CD4-positive, alpha-beta T cell (primary cell): ENCODE data around the gene RANBP9. TPM values are rescaled to one million over a fixed set of nuclear protein-coding genes. Genes with fewer than 3 reads are reported as not detected.

Source experiments
- ATAC-seq: fragments of 200-7000 bp; cut with Tn5 transposase; one replicate; pipeline ENCODE4 v1.10.0; 2022; ENCODE audit warnings: mild to moderate bottlenecking; ENCODE audit not compliant: poor library complexity
- CTCF ChIA-PET: fragments of 350-600 bp; sonication (Branson Sonifier 250); formaldehyde crosslinking; loops from one replicate; lab custom pipeline; 2021; ENCODE audit warnings: antibody characterized with exemption, inconsistent platforms; lab: Charles Lee
- POLR2A ChIA-PET: fragments of 350-600 bp; sonication (Branson Sonifier 250); formaldehyde crosslinking; loops from one replicate; lab custom pipeline; 2021; ENCODE audit warnings: antibody characterized with exemption, inconsistent platforms; lab: Charles Lee
- DNase-seq, 14 experiments: peaks; one replicate each; pipeline ENCODE4 v3.0.0-alpha.2; 2013 to 2020; ENCODE audit warnings: mixed read lengths in 2 of 14
- H3K27ac ChIP-seq, 2 donors: one replicate each; pipeline versions ENCODE4 v1.5.1 to v1.7.0; 2013; ENCODE audit warnings: low read length in 2 of 2, low read depth in 1 of 2, mild to moderate bottlenecking in 1 of 2
- H3K27me3 ChIP-seq, 2 experiments: 1 replicate in 1 of 2; 2 replicates in 1 of 2; pipeline versions ENCODE4 v1.6.1 to v1.7.0; 2013; ENCODE audit warnings: low read length in 2 of 2, control low read depth in 1 of 2, mild to moderate bottlenecking in 1 of 2, moderate library complexity in 1 of 2; ENCODE audit not compliant: insufficient read depth in 2 of 2, control insufficient read depth in 1 of 2
- H3K36me3 ChIP-seq: one replicate; pipeline ENCODE4 v1.6.1; 2013; ENCODE audit warnings: low read length, control low read depth; ENCODE audit not compliant: insufficient read depth
- H3K4me1 ChIP-seq: one replicate; pipeline ENCODE4 v1.6.1; 2013; ENCODE audit warnings: low read length, control low read depth; ENCODE audit not compliant: insufficient read depth
- H3K4me3 ChIP-seq: one replicate; pipeline ENCODE4 v1.5.1; 2013; ENCODE audit warnings: mild to moderate bottlenecking, low read length, moderate library complexity
- H3K9me3 ChIP-seq, 2 experiments: 1 replicate in 1 of 2; 2 replicates in 1 of 2; pipeline versions ENCODE4 v1.6.1 to v1.7.0; 2013; ENCODE audit warnings: low read length in 2 of 2, mild to moderate bottlenecking in 2 of 2, control low read depth in 1 of 2, moderate library complexity in 1 of 2; ENCODE audit not compliant: control insufficient read depth in 1 of 2, insufficient read depth in 1 of 2
- H3K27ac Mint-ChIP-seq: one replicate; pipeline ENCODE4 v1.8.0; 2020; ENCODE audit warnings: mixed read lengths
- H3K27me3 Mint-ChIP-seq: one replicate; pipeline ENCODE4 v1.8.0; 2021; ENCODE audit warnings: mixed read lengths
- H3K36me3 Mint-ChIP-seq: one replicate; pipeline ENCODE4 v1.8.0; 2021; ENCODE audit warnings: low read depth, mixed read lengths
- H3K4me1 Mint-ChIP-seq: one replicate; pipeline ENCODE4 v1.8.0; 2021; ENCODE audit warnings: low read depth, mixed read lengths
- H3K4me3 Mint-ChIP-seq: one replicate; pipeline ENCODE4 v1.8.0; 2020; ENCODE audit warnings: mild to moderate bottlenecking, mixed read lengths
- H3K9me3 Mint-ChIP-seq: one replicate; pipeline ENCODE4 v1.8.0; 2020; ENCODE audit warnings: mixed read lengths
- intact Hi-C, 2 experiments: fragments of 100-400 bp; cut with DNase I in 1 of 2; cut with micrococcal nuclease in 1 of 2; formaldehyde crosslinking; loops; one replicate each; pipeline versions ENCODE4 v1.15.1 to v1.9.0; 2023 to 2025; cut with DNase I, micrococcal nuclease
- total RNA-seq, 174 experiments: library from RNA in 2 of 174; stranded (reverse) in 2 of 174; gene quantifications; one replicate each; pipeline ENCODE4 v1.2.3 and lab custom pipeline; 2021 to 2026
- TF ChIP-seq, protein P1 (sequence below): fragments of 200-600 bp; IDR thresholded peaks from one replicate; pipeline ENCODE4 v1.8.0; 2022; ENCODE audit warnings: antibody characterized with exemption, mild to moderate bottlenecking

Gene RANBP9
- total RNA-seq, 2 experiments from 2014 or later = 60.8 to 62.9 TPM

DNA sequence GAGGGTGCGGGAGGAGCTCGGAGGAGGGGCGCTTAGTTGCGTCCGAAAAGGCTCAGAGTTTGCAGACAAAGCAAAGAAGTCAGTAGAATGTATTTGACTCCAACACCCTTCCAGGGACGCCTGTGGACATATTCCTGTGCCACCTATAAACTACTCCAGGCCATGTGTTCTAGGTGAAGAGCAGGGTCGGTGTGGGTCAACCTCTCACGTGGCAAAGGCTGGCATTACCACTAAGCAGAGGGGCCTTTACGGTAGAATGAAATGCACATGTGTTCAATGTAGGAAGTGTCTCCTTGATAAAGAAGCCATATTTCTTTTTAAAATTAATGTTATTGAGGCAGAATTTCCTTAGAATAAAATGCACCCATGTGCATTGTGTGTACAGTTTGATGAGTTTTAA is 121.8 kb downstream of the RANBP9 start:
- no peaks in the 10 kb centered on the region for H3K27me3 ChIP-seq
- H3K36me3 ChIP-seq = peaks cover 55% of the 10 kb centered on the region
- H3K9me3 Mint-ChIP-seq = no peaks in the 10 kb centered on the region
- no peak for DNase-seq
- H3K27ac ChIP-seq = no peak overlapping the region
- POLR2A ChIA-PET = no interaction called here
- TF ChIP-seq, protein P1, sequence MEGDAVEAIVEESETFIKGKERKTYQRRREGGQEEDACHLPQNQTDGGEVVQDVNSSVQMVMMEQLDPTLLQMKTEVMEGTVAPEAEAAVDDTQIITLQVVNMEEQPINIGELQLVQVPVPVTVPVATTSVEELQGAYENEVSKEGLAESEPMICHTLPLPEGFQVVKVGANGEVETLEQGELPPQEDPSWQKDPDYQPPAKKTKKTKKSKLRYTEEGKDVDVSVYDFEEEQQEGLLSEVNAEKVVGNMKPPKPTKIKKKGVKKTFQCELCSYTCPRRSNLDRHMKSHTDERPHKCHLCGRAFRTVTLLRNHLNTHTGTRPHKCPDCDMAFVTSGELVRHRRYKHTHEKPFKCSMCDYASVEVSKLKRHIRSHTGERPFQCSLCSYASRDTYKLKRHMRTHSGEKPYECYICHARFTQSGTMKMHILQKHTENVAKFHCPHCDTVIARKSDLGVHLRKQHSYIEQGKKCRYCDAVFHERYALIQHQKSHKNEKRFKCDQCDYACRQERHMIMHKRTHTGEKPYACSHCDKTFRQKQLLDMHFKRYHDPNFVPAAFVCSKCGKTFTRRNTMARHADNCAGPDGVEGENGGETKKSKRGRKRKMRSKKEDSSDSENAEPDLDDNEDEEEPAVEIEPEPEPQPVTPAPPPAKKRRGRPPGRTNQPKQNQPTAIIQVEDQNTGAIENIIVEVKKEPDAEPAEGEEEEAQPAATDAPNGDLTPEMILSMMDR = no peak
- no peak for ATAC-seq
- no peaks in the 10 kb centered on the region for H3K27me3 Mint-ChIP-seq
- H3K9me3 ChIP-seq = no peaks in the 10 kb centered on the region
- peaks cover 70% of the 10 kb centered on the region for H3K36me3 Mint-ChIP-seq
- CTCF ChIA-PET = interaction anchor here (1.8 kb wide), 1 partner anchor 14 kb away, joined by 4 read pairs; no protein-coding TSS in a partner anchor
- peaks cover 7% of the 10 kb centered on the region for H3K4me1 ChIP-seq
- intact Hi-C loops = no loop called here
- H3K4me3 ChIP-seq = no peak overlapping the region
- H3K4me1 Mint-ChIP-seq = no peaks in the 10 kb centered on the region
- no peak overlapping the region for H3K27ac Mint-ChIP-seq
- H3K4me3 Mint-ChIP-seq = no peak overlapping the region

DNA sequence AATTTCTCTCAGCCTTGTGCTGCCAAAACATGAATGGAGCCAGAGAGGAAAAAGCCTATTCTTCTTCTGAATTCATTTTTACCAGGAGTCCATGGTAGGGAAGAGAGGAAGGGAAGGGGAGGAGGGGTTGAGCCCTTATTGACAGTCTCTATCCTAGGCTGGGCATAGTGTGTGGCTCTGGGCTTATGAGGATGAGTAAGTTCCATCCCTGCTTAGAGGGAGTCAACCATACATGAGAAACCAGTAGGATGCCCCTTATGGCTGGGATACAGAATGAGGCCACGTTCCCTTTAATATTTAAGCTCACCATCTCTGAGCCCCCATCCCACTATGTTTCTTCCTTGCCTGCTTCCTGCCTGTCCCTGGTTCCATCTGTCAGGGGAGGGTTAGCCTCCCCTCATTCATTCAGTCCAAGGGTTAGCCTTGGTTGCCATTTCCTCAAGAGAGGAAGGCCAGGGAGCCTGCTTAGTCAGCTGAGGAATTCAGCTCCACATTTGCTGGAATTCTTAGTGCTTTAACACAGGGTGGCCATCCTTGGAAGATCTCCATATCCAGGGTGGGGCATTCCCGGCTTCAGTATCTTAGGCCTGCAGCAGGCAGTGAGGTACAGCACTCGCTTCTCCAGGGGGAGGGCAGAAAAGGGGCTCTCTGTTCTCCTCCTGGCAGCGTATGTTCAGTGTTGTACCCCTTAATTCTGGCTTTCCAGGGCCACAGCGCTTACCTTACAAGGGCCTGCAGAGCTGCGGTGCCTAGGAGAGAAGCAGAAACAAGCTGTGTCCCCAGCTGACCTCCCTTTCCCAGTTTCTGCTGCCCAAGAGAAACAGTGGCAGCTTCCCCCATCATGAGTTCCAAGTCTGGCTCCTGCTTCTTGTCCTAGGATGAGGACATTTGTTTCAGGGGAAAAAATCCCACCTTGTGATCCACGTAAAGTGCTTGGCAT is 124.8 kb downstream of the RANBP9 start:
- ATAC-seq (no peak), DNase-seq (no peak)
- ChIA-PET POLR2A (no interaction called here), CTCF (no interaction called here)
- Mint-ChIP-seq H3K36me3 (peaks cover 68% of the 10 kb centered on the region), H3K4me1 (no peaks in the 10 kb centered on the region), H3K27ac (no peak overlapping the region), H3K27me3 (no peaks in the 10 kb centered on the region), H3K4me3 (no peak overlapping the region), H3K9me3 (no peaks in the 10 kb centered on the region)
- Histone ChIP-seq H3K4me1 (peaks cover 3% of the 10 kb centered on the region), H3K9me3 (no peaks in the 10 kb centered on the region), H3K27ac (no peak overlapping the region), H3K27me3 (no peaks in the 10 kb centered on the region), H3K36me3 (peaks cover 35% of the 10 kb centered on the region), H3K4me3 (no peak overlapping the region)
- TF ChIP-seq, protein P1 = no peak
- intact Hi-C loops = no loop called here

GRCh38 chr6:13581700-13582229 is 129.9 kb downstream of the RANBP9 start:
- TF ChIP-seq, protein P1 = no peak
- H3K27me3 ChIP-seq = no peaks in the 10 kb centered on the region
- H3K27ac ChIP-seq = no peak overlapping the region
- ATAC-seq (no peak), DNase-seq (no peak)
- Mint-ChIP-seq H3K4me3 (no peak overlapping the region), H3K9me3 (no peaks in the 10 kb centered on the region), H3K27ac (no peak overlapping the region), H3K36me3 (peaks cover 68% of the 10 kb centered on the region), H3K4me1 (peaks cover 6% of the 10 kb centered on the region), H3K27me3 (no peaks in the 10 kb centered on the region)
- H3K4me3 ChIP-seq = no peak overlapping the region
- POLR2A ChIA-PET = interaction anchor here (0.8 kb wide), 1 partner anchor 34 kb away, joined by 4 read pairs; the partner anchor contains the start of gene NOL7
- H3K4me1 ChIP-seq = no peaks in the 10 kb centered on the region
- intact Hi-C loops = no loop called here
- no peaks in the 10 kb centered on the region for H3K9me3 ChIP-seq
- CTCF ChIA-PET = no interaction called here
- peaks cover 15% of the 10 kb centered on the region for H3K36me3 ChIP-seq
